COLO668 (cell line): Measurements from ENCODE around the gene GTF3C1.

Experiments used
- DNase-seq: peaks from one replicate; lab custom pipeline; 2025; ENCODE audit not compliant: unreplicated experiment; lab: John Stamatoyannopoulos, UW

Gene GTF3C1

GRCh38 chr16:27520982-27521673 is 28.6 kb downstream of the GTF3C1 start:
- no peak for DNase-seq

GRCh38 chr16:27518226-27518625 is 31.5 kb downstream of the GTF3C1 start:
- DNase-seq, result no peak

- DNase-seq, result no peak
These were observed 32.0 kb downstream of the GTF3C1 start for GRCh38 chr16:27517664-27518063.

- no peak for DNase-seq
These were observed 33.3 kb downstream of the GTF3C1 start for GRCh38 chr16:27516365-27516764.

GRCh38 chr16:27515874-27516353 is 33.8 kb downstream of the GTF3C1 start:
- DNase-seq, result peak; percentile 6

GRCh38 chr16:27514806-27515205 is 34.9 kb downstream of the GTF3C1 start:
- DNase-seq, result no peak

- no peak for DNase-seq
These were observed 37.9 kb downstream of the GTF3C1 start for GRCh38 chr16:27511657-27512448.

GRCh38 chr16:27508476-27508875 is 41.2 kb downstream of the GTF3C1 start:
- DNase-seq, result no peak

GRCh38 chr16:27506771-27507170 is 42.9 kb downstream of the GTF3C1 start:
- no peak for DNase-seq

- DNase-seq, result no peak
These were observed 44.1 kb downstream of the GTF3C1 start for GRCh38 chr16:27505297-27506236.

GRCh38 chr16:27503662-27504061 is 46.1 kb downstream of the GTF3C1 start:
- DNase-seq, result no peak

- no peak for DNase-seq
These were observed 48.9 kb downstream of the GTF3C1 start for GRCh38 chr16:27500801-27501200.

GRCh38 chr16:27499659-27500055 is 50.1 kb downstream of the GTF3C1 start:
- DNase-seq, result no peak

- DNase-seq, result no peak
These were observed 50.6 kb downstream of the GTF3C1 start for GRCh38 chr16:27498916-27499658.

- DNase-seq, result no peak
These were observed 51.5 kb downstream of the GTF3C1 start for GRCh38 chr16:27498031-27498825.

GRCh38 chr16:27495191-27495590 is 54.5 kb downstream of the GTF3C1 start:
- no peak for DNase-seq

- no peak for DNase-seq
These were observed 57.1 kb downstream of the GTF3C1 start for GRCh38 chr16:27492588-27492979.

GRCh38 chr16:27491894-27492587 is 57.7 kb downstream of the GTF3C1 start:
- no peak for DNase-seq

- no peak for DNase-seq
These were observed 59.8 kb downstream of the GTF3C1 start for GRCh38 chr16:27489906-27490305.
